NCI-H82 (cell line): ENCODE measurements around the gene SLC26A3.
A peak's percentile ranks its signal among the peaks of the same experiment; 100 is the strongest.

Source experiments
- DNase-seq: peaks from one replicate; lab custom pipeline; 2025; lab: John Stamatoyannopoulos, UW

SLC26A3 gene

DNA sequence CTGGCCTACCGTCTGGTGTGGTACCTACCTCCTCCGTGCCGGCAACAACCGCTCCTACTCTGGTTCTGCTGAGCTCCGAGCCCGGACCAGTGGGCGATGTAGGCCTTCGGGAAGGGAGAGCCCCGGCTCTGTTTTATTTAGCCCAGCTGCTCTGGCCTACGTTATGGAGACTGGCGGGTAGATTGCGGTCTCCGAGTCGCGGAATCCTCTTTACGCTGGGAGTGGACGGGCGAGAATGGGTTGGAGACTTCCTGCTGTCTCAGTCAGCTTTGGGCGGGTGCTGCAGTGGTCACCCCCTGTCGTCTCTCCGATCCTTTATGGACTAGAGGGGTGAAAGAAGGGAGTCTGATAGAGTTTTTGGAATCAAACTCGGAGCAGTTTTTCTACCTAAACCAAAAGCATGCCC, 58.7 kb downstream of the SLC26A3 start:
- no peak for DNase-seq

DNA sequence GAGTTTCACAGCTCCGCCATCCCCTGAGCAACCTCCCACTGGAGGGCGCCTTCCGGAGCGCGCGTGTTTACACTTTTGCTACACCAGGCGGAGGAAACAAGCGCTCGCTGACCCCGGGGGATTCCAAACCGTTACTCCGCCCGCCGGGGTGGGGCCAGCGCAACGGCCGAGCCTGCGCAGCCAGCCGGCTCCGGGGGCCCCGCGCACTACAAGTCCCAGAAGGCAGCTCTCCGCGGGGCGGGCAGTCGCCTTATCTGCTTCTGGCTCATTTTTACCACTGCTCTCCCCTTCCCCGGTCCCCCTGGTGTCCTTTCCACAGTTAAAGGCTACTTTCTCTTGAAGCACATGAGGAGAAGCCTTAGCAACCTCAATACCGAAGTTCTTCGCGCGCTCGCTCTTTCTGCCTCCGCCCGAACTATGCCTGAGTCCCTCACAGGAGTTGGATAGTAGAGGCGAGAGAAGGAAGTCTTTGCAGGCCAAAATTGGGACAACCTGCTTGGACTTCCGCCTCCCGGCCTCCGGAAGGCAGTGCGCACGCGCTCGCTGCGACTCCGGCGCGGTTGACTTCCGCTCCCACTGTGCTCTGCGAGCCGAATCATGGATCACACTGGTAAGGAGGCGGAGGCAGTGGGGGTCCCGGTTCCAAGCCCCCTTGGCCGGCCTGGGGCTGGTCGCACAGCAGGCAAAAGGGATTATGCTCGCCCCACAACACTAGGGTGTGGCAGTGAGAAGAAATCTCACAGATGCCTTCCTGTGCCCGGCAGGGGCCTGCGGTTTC, 59.3 kb downstream of the SLC26A3 start, which contains the start of gene CBLL1:
TSS of gene CBLL1 (plus strand) at position 576 of the 778 bp plus-strand sequence. CDS start at position 598, 22 bp downstream.
- peak; percentile 98 for DNase-seq

DNA sequence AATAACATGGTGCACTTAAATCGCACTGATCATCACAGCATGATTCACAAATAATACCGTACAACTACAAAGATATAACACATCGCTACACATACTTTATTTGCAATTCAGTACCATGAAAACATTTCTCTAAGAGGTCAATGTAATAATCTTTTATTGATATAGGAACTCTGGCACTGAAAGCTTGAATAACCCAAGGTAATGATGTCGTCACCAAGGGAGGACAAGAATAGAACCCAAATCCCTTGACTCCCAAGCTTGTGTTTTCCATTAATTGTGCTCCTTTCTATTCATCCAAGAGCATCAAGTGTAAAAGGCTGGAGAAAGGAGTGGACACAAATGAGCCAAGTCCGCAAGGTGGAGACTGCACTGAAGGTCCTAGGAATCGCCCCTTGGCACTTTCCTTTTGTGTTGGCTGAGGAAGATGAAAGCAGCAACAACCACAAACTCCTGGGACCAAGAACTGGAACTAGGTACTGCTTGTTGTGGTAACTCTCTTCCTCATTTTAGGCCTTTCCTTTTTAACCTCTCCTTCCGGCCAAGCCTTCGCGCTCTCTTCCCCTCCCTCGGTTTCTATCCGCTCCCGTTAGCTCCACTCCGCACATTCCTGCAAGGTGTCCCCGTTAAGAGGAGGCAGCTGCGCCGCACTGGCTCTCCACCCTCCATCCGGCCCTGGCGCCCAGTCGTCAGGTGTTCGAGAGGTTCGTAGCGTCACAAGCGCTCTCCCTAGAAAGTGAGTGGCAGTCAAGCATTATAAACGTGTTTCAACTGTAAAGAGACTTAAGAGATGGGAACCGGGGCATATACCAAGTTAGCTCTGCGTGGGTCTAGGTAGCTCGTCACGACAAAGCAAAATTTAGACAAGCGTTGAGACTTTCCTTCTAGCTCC, 60.1 kb downstream of the SLC26A3 start:
- peak; percentile 90 for DNase-seq

DNA sequence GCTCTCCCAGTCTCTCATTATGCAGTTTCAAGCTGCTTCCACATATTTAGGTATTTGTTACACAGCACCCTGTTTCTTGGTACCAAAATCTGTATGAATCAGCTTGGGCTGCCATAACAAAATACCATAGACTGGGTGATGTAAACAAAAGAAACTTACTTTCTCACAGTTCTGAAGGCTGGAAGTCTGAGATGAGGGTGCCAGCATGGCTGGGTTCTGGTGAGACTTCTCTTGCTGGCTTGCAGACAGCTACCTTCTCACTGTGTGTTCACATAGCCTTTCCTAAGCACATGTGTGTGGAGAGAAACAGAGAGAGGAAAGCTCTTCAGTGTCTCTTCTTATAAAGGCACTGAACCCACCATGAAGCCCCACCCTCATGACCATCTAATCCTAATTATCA, 74.7 kb downstream of the SLC26A3 start:
- peak; percentile 57 for DNase-seq

- DNase-seq = peak; percentile 53
Measured at GRCh38 chr7:107726356-107727130, 76.5 kb downstream of the SLC26A3 start.

GRCh38 chr7:107725138-107725740, 77.8 kb downstream of the SLC26A3 start:
- peak; percentile 73 for DNase-seq

GRCh38 chr7:107723255-107723654, 79.8 kb downstream of the SLC26A3 start:
- no peak for DNase-seq

DNA sequence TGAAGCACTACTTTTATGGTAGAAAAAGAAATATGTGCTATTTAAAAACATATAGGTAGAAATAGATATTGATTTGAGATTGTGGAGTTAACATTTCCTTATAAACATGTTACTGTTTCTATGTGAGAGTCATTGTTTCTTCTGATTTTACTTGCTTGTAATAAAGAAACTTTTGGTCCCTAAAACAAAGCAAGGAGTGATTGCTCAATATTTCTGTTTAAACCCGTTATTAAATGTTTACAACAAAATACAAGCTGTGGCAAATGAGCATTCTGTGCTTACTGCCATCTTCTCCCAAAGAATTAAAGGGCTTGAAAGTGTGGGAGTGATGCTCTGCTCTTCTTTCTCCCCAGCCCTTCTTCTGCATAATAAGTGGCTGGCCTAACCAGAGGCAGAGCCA, 81.7 kb downstream of the SLC26A3 start:
- no peak for DNase-seq

DNA sequence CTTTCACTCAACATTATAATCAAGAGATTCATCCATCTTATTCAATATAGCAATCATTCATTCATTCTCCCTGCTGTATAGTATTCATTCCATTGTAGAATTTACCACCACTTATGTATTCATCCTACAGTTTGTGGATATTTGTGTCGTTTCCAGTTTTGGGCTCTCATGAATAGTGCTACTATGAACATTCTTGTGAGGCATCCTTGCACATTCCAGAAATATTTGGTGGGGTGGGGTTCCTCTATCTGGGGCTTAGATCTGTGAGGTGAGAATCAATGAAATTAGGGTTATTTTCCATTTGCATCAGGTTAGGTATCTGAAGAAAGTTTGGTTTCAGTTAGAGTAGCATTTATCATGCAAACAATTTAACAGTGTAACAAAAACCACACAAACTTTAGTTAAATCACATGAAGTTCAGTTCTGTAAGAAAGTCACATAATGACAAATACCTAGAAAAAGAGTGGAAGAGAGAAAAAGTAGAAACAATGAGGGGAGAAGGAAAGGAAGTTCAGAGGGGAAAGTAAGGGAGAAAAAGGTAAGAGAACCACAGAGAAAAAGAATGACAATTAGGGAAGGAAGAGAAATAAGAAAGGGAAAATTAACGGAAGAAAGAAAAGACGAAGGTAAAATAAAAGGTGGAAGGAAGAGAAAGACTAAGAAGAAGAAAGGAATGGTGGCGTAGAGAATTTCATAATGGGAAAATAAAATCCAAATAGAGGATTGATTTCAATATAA, 84.4 kb downstream of the SLC26A3 start:
- DNase-seq = no peak

GRCh38 chr7:107715531-107715930, 87.5 kb downstream of the SLC26A3 start:
- no peak for DNase-seq
